HepG2 (cell line): ENCODE measurements around the gene ZSCAN20. TPM values are rescaled to one million over a fixed set of nuclear protein-coding genes. Genes with fewer than 3 reads are reported as not detected.

Source experiments
- ATAC-seq: fragments of 200-7000 bp; cut with Tn5 transposase; 3 replicates; pipeline ENCODE4 v1.9.1; 2020; ENCODE audit warnings: mild to moderate bottlenecking, moderate library complexity
- BruUV-seq: library from RNA; stranded (reverse); fragments of 400-500 nt; replicated peaks from 2 replicates; lab custom pipeline; 2021; lab: Mats Ljungman, UMichigan
- CTCF ChIA-PET: fragments of 300-600 bp; formaldehyde crosslinking; extraction: SDS; loops from one replicate; lab custom pipeline; 2021; ENCODE audit warnings: low total read pairs, inconsistent platforms, low intra/inter-chr PET ratio; lab: Yijun Ruan, JAX
- POLR2A ChIA-PET: fragments of 350-600 bp; sonication (Branson Sonifier 250); formaldehyde crosslinking; loops from one replicate; lab custom pipeline; 2020; ENCODE audit warnings: antibody characterized with exemption, inconsistent platforms; lab: Yijun Ruan, JAX
- DNase-seq: peaks from one replicate; pipeline ENCODE4 v3.0.0-alpha.2; 2015; ENCODE audit warnings: low spot score
- FAIRE-seq: peaks from 3 replicates; lab custom pipeline; 2011; peaks lifted over from hg19 to GRCh38; lab: Jason Lieb, UNC
- H2AFZ ChIP-seq: one replicate; pipeline ENCODE4 v1.6.1; 2011; ENCODE audit warnings: low read length, inconsistent platforms
- H3K27ac ChIP-seq: fragments of 300-600 bp; 3 replicates; pipeline ENCODE4 v1.8.0; 2011; ENCODE audit warnings: mixed run types, mild to moderate bottlenecking, mixed read lengths, low read length, inconsistent platforms; ENCODE audit not compliant: insufficient read depth; ENCODE audit errors: extremely low read length
- H3K27me3 ChIP-seq, 2 experiments: fragments of 200-600 bp in 1 of 2; 2 replicates in 1 of 2; 3 replicates in 1 of 2; pipeline versions ENCODE4 v1.6.0 to v1.8.0; 2011; ENCODE audit warnings: low read length in 2 of 2, mild to moderate bottlenecking in 2 of 2, moderate library complexity in 2 of 2, inconsistent platforms in 1 of 2; ENCODE audit not compliant: insufficient read depth in 2 of 2, control insufficient read depth in 1 of 2
- H3K36me3 ChIP-seq, 2 experiments: fragments of 200-600 bp in 1 of 2; replicated peaks in 1 of 2; 2 replicates in 1 of 2; 3 replicates in 1 of 2; pipeline versions ENCODE4 v1.5.1 to v1.8.0; 2011; ENCODE audit warnings: low read length in 2 of 2, inconsistent platforms in 1 of 2; ENCODE audit not compliant: insufficient read depth in 2 of 2, control insufficient read depth in 1 of 2
- H3K4me1 ChIP-seq: 2 replicates; pipeline ENCODE4 v1.5.1; 2012; ENCODE audit warnings: low read length, inconsistent platforms; ENCODE audit not compliant: insufficient read depth
- H3K4me2 ChIP-seq: 2 replicates; pipeline ENCODE4 v1.6.0; 2011; ENCODE audit warnings: low read depth, low read length, inconsistent platforms
- H3K4me3 ChIP-seq, 3 experiments: fragments of 200-600 bp in 1 of 3; sonication (generic), shearing (Covaris generic) in 1 of 3; replicated peaks in 1 of 3; 2 replicates each; pipeline ENCODE4 v1.5.1; 2011 to 2016; ENCODE audit warnings: low read length in 3 of 3, inconsistent platforms in 2 of 3, low read depth in 2 of 3, mild to moderate bottlenecking in 2 of 3, control low read depth in 1 of 3, mixed read lengths in 1 of 3; ENCODE audit not compliant: insufficient read depth in 1 of 3
- H3K79me2 ChIP-seq: one replicate; pipeline ENCODE4 v1.6.1; 2011; ENCODE audit warnings: low read length, inconsistent platforms; ENCODE audit not compliant: insufficient read depth
- H3K9ac ChIP-seq: 2 replicates; pipeline ENCODE4 v1.6.0; 2011; ENCODE audit warnings: mild to moderate bottlenecking, low read depth, low read length, inconsistent platforms; ENCODE audit not compliant: insufficient read depth
- H3K9me3 ChIP-seq: 2 replicates; pipeline ENCODE4 v1.5.1; 2012; ENCODE audit warnings: mild to moderate bottlenecking, low read length
- H4K20me1 ChIP-seq: 2 replicates; pipeline ENCODE4 v1.6.0; 2011; ENCODE audit warnings: inconsistent platforms, mild to moderate bottlenecking, low read length, moderate library complexity; ENCODE audit not compliant: insufficient read depth
- CERS6 ChIP-seq: sonication (generic); formaldehyde crosslinking; IDR thresholded peaks from 2 replicates; pipeline ENCODE4 v1.5.0; 2020; ENCODE audit warnings: missing genetic modification reagents
- E2F1 ChIP-seq: sonication (generic); formaldehyde crosslinking; IDR thresholded peaks from 2 replicates; pipeline ENCODE4 v1.5.0; 2020; ENCODE audit warnings: missing genetic modification reagents
- GPBP1L1 ChIP-seq: sonication (generic); formaldehyde crosslinking; IDR thresholded peaks from 2 replicates; pipeline ENCODE4 v1.5.0; 2020; ENCODE audit warnings: mild to moderate bottlenecking, missing genetic modification reagents
- RELA ChIP-seq: sonication (generic); formaldehyde crosslinking; IDR thresholded peaks from 2 replicates; pipeline ENCODE4 v1.4.0; 2020; ENCODE audit warnings: missing genetic modification reagents
- ZBTB7A ChIP-seq: sonication (generic); formaldehyde crosslinking; IDR thresholded peaks from 2 replicates; pipeline ENCODE4 v1.8.0; 2022; ENCODE audit warnings: mild to moderate bottlenecking, missing genetic modification reagents
- ZGPAT ChIP-seq: IDR thresholded peaks from 2 replicates; pipeline ENCODE4 v1.6.1; 2016; ENCODE audit warnings: mild to moderate bottlenecking
- ZNF143 ChIP-seq: sonication (generic); formaldehyde crosslinking; IDR thresholded peaks from 2 replicates; pipeline ENCODE4 v1.4.0; 2020; ENCODE audit warnings: missing genetic modification reagents
- ZNF432 ChIP-seq: sonication (generic); formaldehyde crosslinking; IDR thresholded peaks from 2 replicates; pipeline ENCODE4 v1.5.0; 2020; ENCODE audit warnings: missing genetic modification reagents, mild to moderate bottlenecking, borderline replicate concordance
- ZNF549 ChIP-seq: sonication (generic); formaldehyde crosslinking; IDR thresholded peaks from 2 replicates; pipeline ENCODE4 v1.5.0; 2020; ENCODE audit warnings: missing genetic modification reagents
- ZNF589 ChIP-seq: sonication (generic); formaldehyde crosslinking; conservative IDR thresholded peaks from 2 replicates; pipeline ENCODE4 v1.8.0; 2022; ENCODE audit warnings: mild to moderate bottlenecking, moderate library complexity, missing genetic modification reagents
- ZNF652 ChIP-seq: IDR thresholded peaks from 2 replicates; pipeline ENCODE4 v1.6.1; 2016; ENCODE audit warnings: low read depth, borderline replicate concordance
- WGBS: methylation state at CpG from one replicate; pipeline ENCODE4 v1.1.6; 2017; ENCODE audit warnings: low lambda C conversion rate; 5-methylcytosine and 5-hydroxymethylcytosine counted together
- in situ Hi-C: cut with HindIII; loops from 2 replicates; pipeline ENCODE4 v1.10.0; 2017; ENCODE audit warnings: low pct_unique_long_range_greater_than_20kb; ENCODE audit not compliant: extremely low pct_ligation_motif_present
- intact Hi-C: fragments of 100-400 bp; cut with micrococcal nuclease; formaldehyde crosslinking; loops from one replicate; pipeline ENCODE4 v1.10.0; 2022; ENCODE audit not compliant: unreplicated experiment
- polyA plus RNA-seq, 8 experiments: library from polyadenylated mRNA; depleted of rRNA in 3 of 8; stranded (reverse) in 7 of 8; unstranded in 1 of 8; fragments of >200 nt; fragmentation: Illumina TruSeq in 4 of 8; extraction: Trizol in 4 of 8; gene quantifications; 2 replicates each; pipeline versions ENCODE4 v1.2.1 to v1.2.3, GENCODE V29; 2011 to 2016; ENCODE audit warnings: low read depth in 4 of 8, missing spikeins in 1 of 8, mixed read lengths in 1 of 8; ENCODE audit not compliant: insufficient read depth in 1 of 8
- total RNA-seq, 5 experiments: library from RNA; depleted of rRNA; stranded (reverse); fragments of >200 nt; fragmentation: Illumina TruSeq; extraction: Trizol; gene quantifications; 2 replicates each; pipeline ENCODE4 v1.2.3, GENCODE V29; 2016; ENCODE audit warnings: low read depth in 1 of 5

ZSCAN20 gene
- total and polyA plus RNA-seq, 2 of the 13 experiments (the other 11 are each of a cell fraction or from before 2014, with no cell fraction given): 1.1 to 2.8 TPM

- H4K20me1 ChIP-seq: no peaks in the 10 kb centered on the region
- no TSS peak for BruUV-seq
- ChIA-PET POLR2A (no interaction called here), CTCF (no interaction called here)
- no peak overlapping the region for H3K4me2 ChIP-seq
- H3K36me3 ChIP-seq: no peaks in the 10 kb centered on the region
- no peak overlapping the region for H3K27ac ChIP-seq
- no peak overlapping the region for H3K9ac ChIP-seq
- no peaks in the 10 kb centered on the region for H3K9me3 ChIP-seq
- no peak overlapping the region for H3K4me3 ChIP-seq
- 14% methylated on average over 3 of the region's 3 CpGs for WGBS
- H3K27me3 ChIP-seq: peaks cover 0 to 28% of the 10 kb centered on the region in 2 experiments; a peak in 2 of 5 replicates
- FAIRE-seq (no peak), ATAC-seq (no peak), DNase-seq (no peak)
- peaks cover 12% of the 10 kb centered on the region for H3K4me1 ChIP-seq
- in situ Hi-C loops: no loop called here
- no peaks in the 10 kb centered on the region for H3K79me2 ChIP-seq
- TF ChIP-seq ZGPAT (CRISPR knock-in tag): no peak
- no peak for TF ChIP-seq ZNF589 (CRISPR knock-in tag)
- no peak for TF ChIP-seq CERS6 (CRISPR knock-in tag)
- no peak for TF ChIP-seq ZNF143 (CRISPR knock-in tag)
- no peak for TF ChIP-seq ZBTB7A (CRISPR knock-in tag)
- no peak for TF ChIP-seq ZNF432
- no peak for TF ChIP-seq E2F1
- TF ChIP-seq ZNF652 (CRISPR knock-in tag): no peak
- no peak for TF ChIP-seq ZNF549
- no peak for TF ChIP-seq GPBP1L1
- no peak for TF ChIP-seq RELA (CRISPR knock-in tag)
- intact Hi-C loops: no loop called here
- H2AFZ ChIP-seq: no peak overlapping the region
Observed at GRCh38 chr1:33426916-33427315, 45.5 kb upstream of the ZSCAN20 start.
